ENCODE results near the gene NHLRC4. TPM values are rescaled to one million over a fixed set of nuclear protein-coding genes. Genes with fewer than 3 reads are reported as not detected.

NHLRC4 gene
- total and polyA plus RNA-seq, 2 of the 13 experiments (the other 11 are each of a cell fraction or from before 2014, with no cell fraction given): 0.40 to 0.59 TPM

GRCh38 chr16:534135-534534 lies 32.7 kb upstream of the NHLRC4 start:
- Histone ChIP-seq H3K4me1 (ENCODE audit: insufficient read depth, low read length) (peaks cover 52% of the 10 kb centered on the region), H3K27ac (ENCODE audit: extremely low read length, insufficient read depth, low read length) (peak overlapping the region; percentile 91), H3K79me2 (ENCODE audit: insufficient read depth, low read length) (peaks cover 83% of the 10 kb centered on the region), H3K9me3 (ENCODE audit: low read length) (no peaks in the 10 kb centered on the region), H3K36me3 (replicated peaks in 1 of 2; ENCODE audit: control insufficient read depth in 1 of 2, insufficient read depth in 2 of 2, low read length in 2 of 2) (peaks cover 13 to 15% of the 10 kb centered on the region in 2 experiments; a peak in 4 of 5 replicates), H3K4me3 (replicated peaks in 1 of 3; ENCODE audit: insufficient read depth in 1 of 3, low read depth in 2 of 3, low read length in 3 of 3) (peak overlapping the region; percentile 58 to 85 (median 66); a peak in 5 of 6 replicates), H3K27me3 (ENCODE audit: control insufficient read depth in 1 of 2, insufficient read depth in 2 of 2, low read length in 2 of 2) (no peaks in the 10 kb centered on the region), H2AFZ (ENCODE audit: low read length) (no peak overlapping the region), H4K20me1 (ENCODE audit: insufficient read depth, low read length) (peaks cover 17% of the 10 kb centered on the region; the same call in 1 of the 2 replicates), H3K9ac (ENCODE audit: insufficient read depth, low read depth, low read length) (peak overlapping the region; percentile 72), H3K4me2 (ENCODE audit: low read depth, low read length) (peak overlapping the region; percentile 99)
- FAIRE-seq (no peak), DNase-seq (ENCODE audit: low spot score) (no peak), ATAC-seq (peak; percentile 2)
- in situ Hi-C loops (cut with HindIII; ENCODE audit: extremely low pct_ligation_motif_present, low pct_unique_long_range_greater_than_20kb) (no loop called here), intact Hi-C loops (cut with micrococcal nuclease; ENCODE audit: unreplicated experiment) (loop anchor here (5.0 kb wide), 1 partner anchor 33 kb away; the partner anchor contains the start of genes NHLRC4 and PIGQ)
- POLR2A ChIA-PET: interaction anchor here (0.6 to 3.1 kb wide), 15 partner anchors 9 to 132 kb away, joined by 3 to 17 read pairs (median 4); partner anchors contain the start of gene DECR2
- TF ChIP-seq MXD4 (CRISPR knock-in tag; IDR thresholded peaks at IDR 0.05): 0 out of 2 replicates have a peak, but pooled peaks have one; percentile 9
- no peak for TF ChIP-seq DPF2 (CRISPR knock-in tag; IDR thresholded peaks at IDR 0.05; ENCODE audit: borderline replicate concordance, low read depth)
- TF ChIP-seq MAZ (IDR thresholded peaks at IDR 0.05; ENCODE audit: borderline replicate concordance, low read depth, low read length): no peak
- 0 out of 2 replicates have a peak, but pooled peaks have one; percentile 12 for TF ChIP-seq MAZ (CRISPR knock-in tag; IDR thresholded peaks at IDR 0.05; ENCODE audit: low read depth)
- TF ChIP-seq MXD1 (CRISPR knock-in tag; IDR thresholded peaks at IDR 0.05): peak; percentile 61; the same call in 1 of the 2 replicates
- TF ChIP-seq KDM5B (CRISPR knock-in tag; IDR thresholded peaks at IDR 0.05; ENCODE audit: borderline replicate concordance): peak; percentile 22; the same call in 1 of the 2 replicates
- TF ChIP-seq ZNF296 (CRISPR knock-in tag; conservative IDR thresholded peaks at IDR 0.05): no peak
- WGBS (ENCODE audit: low lambda C conversion rate): no CpG with 5 or more reads among the region's 21 CpGs
- CTCF ChIA-PET (ENCODE audit: low intra/inter-chr PET ratio, low total read pairs): no interaction called here
- BruUV-seq (replicated peaks): no TSS peak
